Heart right ventricle (tissue), 16 donors: ENCODE data around the gene CLTB. TPM values are rescaled to one million over a fixed set of nuclear protein-coding genes. Genes with fewer than 3 reads are reported as not detected.
"Not testable (repeated sequence)": the region's sequence is repeated elsewhere in the genome, so short reads cannot be mapped to it uniquely, and the experiment has no call there.

Source experiments
- ATAC-seq, 8 donors: fragments of 200-7000 bp; cut with Tn5 transposase; one replicate each; pipeline ENCODE4 v1.9.1; 2020; ENCODE audit warnings: mild to moderate bottlenecking in 8 of 8, moderate library complexity in 8 of 8, moderate number of reproducible peaks in 1 of 8
- DNase-seq, 2 donors: peaks; one replicate each; pipeline ENCODE4 v3.0.0-alpha.2; 2020
- H3K27ac ChIP-seq, 10 donors: fragments of 200-600 bp; sonication (generic) in 2 of 10; one replicate each; pipeline versions ENCODE4 v1.5.0 to v1.8.0; 2020 to 2022; ENCODE audit warnings: mild to moderate bottlenecking in 3 of 10
- H3K27me3 ChIP-seq, 7 donors: fragments of 200-600 bp; one replicate each; pipeline ENCODE4 v1.8.0; 2021 to 2022; ENCODE audit warnings: mild to moderate bottlenecking in 2 of 7
- H3K36me3 ChIP-seq, 9 donors: fragments of 200-600 bp; sonication (generic) in 1 of 9; one replicate each; pipeline versions ENCODE4 v1.5.0 to v1.8.0; 2020 to 2022; ENCODE audit warnings: mild to moderate bottlenecking in 2 of 9
- H3K4me1 ChIP-seq, 9 donors: fragments of 200-600 bp; sonication (generic) in 1 of 9; one replicate each; pipeline versions ENCODE4 v1.5.0 to v1.8.0; 2020 to 2022; ENCODE audit warnings: mild to moderate bottlenecking in 4 of 9
- H3K4me3 ChIP-seq, 10 donors: fragments of 200-600 bp; sonication (generic) in 2 of 10; one replicate each; pipeline versions ENCODE4 v1.5.0 to v1.8.0; 2020 to 2022; ENCODE audit warnings: mild to moderate bottlenecking in 7 of 10, moderate library complexity in 2 of 10
- H3K9me3 ChIP-seq, 11 donors: fragments of 200-600 bp in 10 of 11; sonication (generic) in 2 of 11; one replicate each; pipeline versions ENCODE4 v1.5.0 to v1.8.0; 2013 to 2022; ENCODE audit warnings: mild to moderate bottlenecking in 2 of 11, control low read depth in 1 of 11, moderate library complexity in 1 of 11
- CTCF ChIP-seq, 9 donors: fragments of 200-600 bp; sonication (generic) in 2 of 9; IDR thresholded peaks; one replicate each; pipeline versions ENCODE4 v1.5.0 to v1.8.0; 2021 to 2022; ENCODE audit warnings: antibody characterized with exemption in 9 of 9, mild to moderate bottlenecking in 5 of 9, moderate library complexity in 1 of 9
- WGBS, 2 donors: extraction: QIAGEN DNeasy Blood & Tissue Kit; methylation state at CpG; one replicate each; pipeline ENCODE4 v1.1.7; 2013; ENCODE audit warnings: inconsistent platforms in 1 of 2; 5-methylcytosine and 5-hydroxymethylcytosine counted together
- intact Hi-C, 10 donors: fragments of 100-400 bp; cut with DNase I; formaldehyde crosslinking; loops; one replicate each; pipeline versions ENCODE4 v1.11.1 to v1.14.2; 2022
- polyA plus RNA-seq, 2 donors: library from polyadenylated mRNA; stranded (reverse); fragments of 200-250 nt; gene quantifications; one replicate each; pipeline ENCODE4 v1.2.3, GENCODE V29; 2013
- total RNA-seq, 10 donors: library from RNA; stranded (reverse); fragmentation: NEBNext Ultra II Directional in 3 of 10; extraction: Animal tissue kit (Norgen Biotek cat#: 25700) in 3 of 10; gene quantifications; one replicate each; pipeline versions ENCODE4 v1.2.1 to v1.2.4, GENCODE V29; 2021 to 2023
- donor health status: Arrhythmogenic right ventricular cardiomyopathy.
- donor health status: ischemic (EF 13 %, LVEDD 7.1; RV severe dilation, severe dysfunction).
- donor health status: healthy with polysubstance abuse.
- donor health status: DM: no; HTN: yes; CAD: no.
- donor health status: DM: no; HTN: no; CAD: no.
- donor health status: ischemic (EF 25% LVEDD 6.9; RV normal size, moderate dysfunction).
- donor health status: ischemic (EF 25% LVEDD 5.7; RV mildly dilated, moderate dysfunction).
- donor health status: healthy.
- donor health status: DM: yes; HTN: yes; CAD: no.
- donor health status: Ischemic cardiomyopathy.
- donor health status: ischemic (EF 35%, LVEDD 5.7; RV mildly dilated, moderate dysfunction).
- donor health status: nonischemic (EF 11% LVEDD 7.7; RV severe dilation, severe dysfunction).
- donor health status: DM: yes; HTN: yes; CAD: no.
- donor health status: PGD.
- donor health status: ischemic (EF 29% LVEDD 5.4; RV normal size, mild dysfunction).
- donor health status: nonischemic (EF 23%, LVEDD 6.1; RV moderate dilation, normal function).

The CLTB gene
- total and polyA plus RNA-seq, 12 donors: 192 to 569 (median 229) TPM

GRCh38 chr5:176410486-176411180 is 5.7 kb downstream of the CLTB start:
- Histone ChIP-seq H3K27ac (peak overlapping the region in 2 of 10 donors; percentile 0 to 23), H3K27me3 (no peaks in the 10 kb centered on the region), H3K4me1 (peaks cover 22 to 69% (median 62%) of the 10 kb centered on the region in 9 donors), H3K4me3 (no peak overlapping the region), H3K36me3 (peaks cover 0 to 63% (median 21%) of the 10 kb centered on the region in 9 donors), H3K9me3 (no peaks in the 10 kb centered on the region)
- intact Hi-C loops: loop anchor here in 7 of 10 donors (10.0 kb wide), 4 partner anchors 124 to 534 kb away; partner anchors contain the start of genes RNF44 (in 5 of the 7) and CDHR2 (in 1 of the 7)
- WGBS, 2 donors: 92 to 96% methylated on average over 5 of the region's 5 CpGs
- no peak for ATAC-seq
- DNase-seq: no peak
- no peak for TF ChIP-seq CTCF (IDR thresholded peaks at IDR 0.05)

- peaks cover 17 to 60% (median 56%) of the 10 kb centered on the region in 9 donors for H3K4me1 ChIP-seq
- no peaks in the 10 kb centered on the region for H3K9me3 ChIP-seq
- no peak for ATAC-seq
- 86 to 93% methylated on average over 4 of the region's 4 CpGs for WGBS, 2 donors
- no peak overlapping the region for H3K27ac ChIP-seq
- DNase-seq: no peak
- intact Hi-C loops: loop anchor here in 7 of 10 donors (10.0 kb wide), 4 partner anchors 125 to 535 kb away; partner anchors contain the start of genes RNF44 (in 5 of the 7) and CDHR2 (in 1 of the 7)
- peaks cover 0 to 71% (median 28%) of the 10 kb centered on the region in 9 donors for H3K36me3 ChIP-seq
- no peak for TF ChIP-seq CTCF (IDR thresholded peaks at IDR 0.05)
- H3K27me3 ChIP-seq: no peaks in the 10 kb centered on the region
- H3K4me3 ChIP-seq: no peak overlapping the region
Measured at GRCh38 chr5:176409765-176410164, 6.6 kb downstream of the CLTB start.

GRCh38 chr5:176408590-176408989 is 7.7 kb downstream of the CLTB start:
- WGBS, 2 donors: 89 to 97% methylated on average over 5 of the region's 5 CpGs
- no peak for TF ChIP-seq CTCF (IDR thresholded peaks at IDR 0.05)

GRCh38 chr5:176408252-176408573 is 8.1 kb downstream of the CLTB start:
- peak overlapping the region in 7 of 10 donors; percentile 43 to 79 (median 57) for H3K27ac ChIP-seq
- H3K4me1 ChIP-seq: peaks cover 6 to 48% (median 41%) of the 10 kb centered on the region in 9 donors
- DNase-seq, H3K27me3 ChIP-seq, ATAC-seq, H3K4me3 ChIP-seq, H3K9me3 ChIP-seq, intact Hi-C loops: not testable (repeated sequence)
- WGBS, 2 donors: 76 to 86% methylated on average over 10 of the region's 10 CpGs
- peaks cover 0 to 86% (median 28%) of the 10 kb centered on the region in 9 donors for H3K36me3 ChIP-seq

More at GRCh38 chr5:176408590-176408989, 7.7 kb downstream of the CLTB start:
- H3K4me3 ChIP-seq: no peak overlapping the region
- intact Hi-C loops: no loop called here
- ATAC-seq: no peak
- H3K27me3 ChIP-seq: no peaks in the 10 kb centered on the region
- no peak for DNase-seq
- H3K27ac ChIP-seq: peak overlapping the region in 7 of 10 donors; percentile 43 to 79 (median 57)
- H3K36me3 ChIP-seq: peaks cover 0 to 83% (median 28%) of the 10 kb centered on the region in 9 donors
- H3K4me1 ChIP-seq: peaks cover 10 to 49% (median 44%) of the 10 kb centered on the region in 9 donors
- H3K9me3 ChIP-seq: no peaks in the 10 kb centered on the region
